GM18511 (cell line): Measurements from ENCODE around the gene GGT5.
"Not testable (repeated sequence)": the region's sequence is repeated elsewhere in the genome, so short reads cannot be mapped to it uniquely, and the experiment has no call there.

Experiments
- ATAC-seq: cut with Tn5 transposase; IDR thresholded peaks from one replicate; pipeline ENCODE4 v1.9.1; 2021; ENCODE audit warnings: mild to moderate bottlenecking, moderate library complexity; ENCODE audit not compliant: unreplicated experiment

Gene GGT5

DNA sequence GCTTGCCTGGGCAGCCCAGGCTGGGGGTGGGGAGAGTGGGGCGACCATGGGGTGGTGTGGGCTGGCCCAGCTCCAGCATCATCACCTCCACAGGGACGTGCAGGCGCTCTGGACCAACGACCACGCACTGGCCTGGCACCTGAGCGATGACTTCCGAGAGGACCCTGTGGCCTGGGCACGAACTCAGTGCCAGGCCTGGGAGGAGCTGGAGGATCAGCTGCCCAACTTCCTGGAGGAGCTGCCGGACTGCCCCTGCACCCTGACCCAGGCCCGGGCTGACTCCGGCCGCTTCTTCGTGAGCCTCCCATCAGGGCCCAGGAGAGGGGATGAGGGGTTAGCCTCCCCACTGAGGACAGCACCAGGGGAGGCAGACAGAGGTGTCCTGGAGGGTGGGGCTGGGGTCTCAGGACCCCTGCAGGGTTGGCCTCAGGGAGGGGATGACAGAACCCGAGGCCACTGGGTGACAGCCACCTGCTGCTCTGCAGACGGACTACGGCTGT, 59.8 kb downstream of the GGT5 start:
- ATAC-seq = no peak

DNA sequence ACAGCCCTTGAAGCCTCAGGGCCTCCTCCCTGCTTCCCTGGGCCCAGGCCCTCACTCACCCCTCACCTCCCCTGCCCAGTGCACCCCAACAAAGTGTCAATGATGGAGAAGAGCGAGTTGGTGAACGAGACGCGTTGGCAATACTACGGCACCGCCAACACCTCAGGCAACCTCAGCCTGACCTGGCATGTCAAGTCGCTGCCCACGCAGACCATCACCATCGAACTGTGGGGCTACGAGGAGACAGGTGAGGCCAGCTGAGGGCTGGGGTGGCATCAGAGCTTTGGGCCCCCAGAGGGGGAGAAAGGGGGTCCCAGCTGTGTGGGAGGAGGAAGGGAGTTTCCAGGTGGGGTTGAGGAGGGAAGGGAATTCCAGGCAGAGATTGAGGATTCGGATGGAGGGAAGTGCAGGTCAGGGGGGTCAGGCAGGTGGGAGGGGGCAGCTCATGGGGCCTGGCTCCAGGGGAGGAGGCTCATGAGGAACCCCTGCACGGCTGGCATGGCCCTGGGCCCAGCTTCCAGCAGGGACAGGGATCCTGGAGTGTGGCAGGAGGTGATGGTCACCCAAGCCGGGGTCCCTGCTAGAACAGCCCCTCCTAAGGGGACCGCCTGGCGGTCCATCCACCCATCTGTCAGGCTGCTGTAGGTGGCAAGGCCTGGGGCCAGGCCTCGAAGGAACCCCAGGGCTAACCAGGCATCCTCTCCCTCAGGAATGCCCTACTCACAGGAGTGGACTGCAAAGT, 60.7 kb downstream of the GGT5 start:
- no peak for ATAC-seq

DNA sequence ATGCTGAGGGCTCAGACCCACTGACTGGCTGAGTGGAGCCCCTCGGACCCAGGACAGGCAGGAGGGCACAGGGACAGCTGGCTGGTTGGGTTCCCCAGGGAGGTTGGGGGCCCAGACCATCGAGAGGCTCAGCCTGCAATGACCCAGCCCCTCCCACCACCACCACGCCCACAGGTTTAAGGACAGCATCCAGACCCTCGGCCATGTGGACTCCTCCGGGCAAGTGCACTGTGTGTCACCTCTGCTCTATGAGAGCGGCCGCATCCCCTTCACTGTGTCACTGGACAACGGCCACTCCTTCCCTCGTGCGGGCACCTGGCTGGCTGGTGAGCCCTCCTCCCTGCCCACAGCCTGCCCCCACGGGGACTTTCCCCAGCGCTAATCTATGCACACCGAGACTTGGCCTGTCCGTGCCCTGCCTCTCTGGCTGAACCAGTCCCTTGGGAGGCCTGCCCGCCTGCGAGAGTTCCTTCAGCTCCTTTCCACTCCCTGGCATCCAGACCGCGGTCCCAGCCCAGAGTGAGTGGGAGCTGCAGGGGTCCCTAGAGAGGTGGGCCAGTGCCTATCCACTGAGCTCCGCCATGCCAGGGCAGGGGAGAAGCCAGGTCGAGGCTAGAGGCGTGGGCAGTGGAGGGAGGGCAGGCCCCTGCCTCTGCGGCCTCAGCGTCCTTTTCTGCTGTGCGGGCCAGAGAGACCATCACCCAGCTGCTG, 61.4 kb downstream of the GGT5 start:
- no peak for ATAC-seq

DNA sequence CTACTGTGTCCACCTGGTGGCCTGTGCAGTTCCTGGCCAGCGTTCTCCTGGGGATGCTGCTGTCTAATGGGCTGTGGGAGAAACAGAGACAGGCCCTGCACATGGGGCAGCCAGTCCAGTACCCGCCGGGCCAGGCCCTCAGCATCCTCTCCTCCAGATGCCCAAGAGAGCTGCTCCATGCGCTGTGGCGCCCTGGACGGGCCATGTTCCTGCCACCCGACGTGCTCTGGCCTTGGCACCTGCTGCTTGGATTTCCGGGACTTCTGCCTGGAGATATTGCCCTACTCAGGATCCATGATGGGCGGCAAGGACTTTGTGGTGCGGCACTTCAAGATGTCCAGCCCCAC, 62.0 kb downstream of the GGT5 start:
- ATAC-seq = not testable (repeated sequence)

DNA sequence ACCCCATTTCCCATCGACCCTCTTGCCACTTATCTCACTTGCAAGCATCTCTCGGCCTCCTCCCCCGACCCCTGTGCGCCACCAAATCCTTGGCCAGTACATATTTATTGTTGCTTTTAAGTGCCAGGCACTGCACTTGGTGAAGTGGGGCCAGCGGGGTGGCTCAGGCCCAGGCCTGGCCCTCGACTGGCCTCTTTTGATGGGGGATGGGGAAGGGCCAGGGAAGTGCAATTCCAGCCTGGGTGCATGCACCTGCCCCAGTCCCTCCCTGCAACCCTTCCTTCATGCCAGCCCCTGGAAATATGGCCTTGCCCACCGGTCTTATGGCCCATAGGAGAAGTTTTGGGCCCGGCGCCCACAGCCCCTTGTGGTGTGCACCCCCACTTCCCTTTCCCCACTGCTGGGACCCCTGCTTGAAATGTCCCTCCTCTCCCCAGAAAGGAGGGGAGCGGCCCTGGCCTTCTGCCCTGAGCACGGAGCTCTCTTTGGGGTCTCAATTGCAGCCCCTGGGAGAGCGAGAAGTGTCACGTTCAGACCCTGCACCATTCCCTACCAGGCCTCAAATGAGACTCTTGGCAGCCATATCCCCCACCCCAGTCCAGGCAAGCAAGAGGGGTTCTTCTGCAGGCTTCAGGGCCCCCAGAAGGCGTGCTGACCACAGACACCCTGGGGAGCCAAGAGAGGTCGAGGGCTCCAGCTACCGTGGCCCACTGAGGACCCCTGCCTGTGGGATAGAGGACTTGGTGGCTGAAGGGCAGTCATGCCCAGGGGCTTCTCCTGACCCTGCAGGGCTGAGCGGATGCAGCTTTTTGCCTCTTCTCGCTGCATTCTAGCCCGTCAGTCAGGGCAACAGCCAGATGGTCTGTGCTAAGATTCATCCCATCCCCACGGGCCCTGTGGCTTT, 62.6 kb downstream of the GGT5 start:
- no peak for ATAC-seq

DNA sequence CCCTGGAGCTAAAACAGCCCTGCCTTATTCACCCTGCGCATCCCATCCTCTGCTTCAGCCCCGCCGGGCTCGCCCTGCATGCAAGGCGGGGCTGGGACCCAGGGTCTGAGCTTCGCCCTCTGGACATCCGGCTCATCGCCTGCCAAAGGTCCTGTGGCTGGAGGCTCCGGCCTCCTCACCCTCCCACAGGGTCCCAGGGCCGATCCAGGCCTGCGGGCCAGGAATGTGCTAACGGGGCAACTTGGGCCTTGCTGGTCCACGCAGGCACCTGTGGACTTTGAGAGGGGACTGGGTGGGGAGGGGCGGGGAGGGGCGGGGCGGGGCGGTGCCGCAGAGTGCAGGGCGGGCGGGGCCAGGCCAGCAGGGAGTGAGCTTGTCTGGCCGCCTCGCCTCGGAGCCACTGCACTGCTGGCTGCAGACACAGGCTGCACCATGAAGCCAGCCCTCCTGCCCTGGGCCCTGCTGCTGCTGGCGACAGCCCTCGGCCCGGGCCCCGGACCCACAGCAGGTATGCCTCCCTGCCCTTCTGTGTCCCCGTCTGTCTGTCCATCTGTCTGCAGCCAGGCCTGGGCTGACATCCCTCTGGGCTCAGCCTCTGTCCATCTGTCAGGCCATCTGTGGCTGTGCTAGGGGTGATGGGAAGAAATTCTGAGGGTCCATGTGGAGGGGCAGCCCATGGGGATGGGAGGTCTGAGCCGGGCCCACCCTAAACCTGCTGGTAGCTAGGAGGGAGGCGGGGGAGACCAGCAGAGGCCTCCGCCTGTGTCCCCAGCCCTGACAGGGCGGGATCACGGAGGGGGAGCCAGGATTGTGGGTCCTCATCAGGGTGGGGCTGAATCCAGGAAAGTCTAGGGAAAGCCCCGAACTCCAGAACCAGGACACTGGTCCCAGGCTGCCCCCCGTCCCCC, 63.5 kb downstream of the GGT5 start, which contains the start of gene SUSD2:
Gene SUSD2, plus strand, starts transcription at position 400 of the 908 bp plus-strand sequence. Its CDS starts 33 bp downstream, at position 433.
- no peak for ATAC-seq

DNA sequence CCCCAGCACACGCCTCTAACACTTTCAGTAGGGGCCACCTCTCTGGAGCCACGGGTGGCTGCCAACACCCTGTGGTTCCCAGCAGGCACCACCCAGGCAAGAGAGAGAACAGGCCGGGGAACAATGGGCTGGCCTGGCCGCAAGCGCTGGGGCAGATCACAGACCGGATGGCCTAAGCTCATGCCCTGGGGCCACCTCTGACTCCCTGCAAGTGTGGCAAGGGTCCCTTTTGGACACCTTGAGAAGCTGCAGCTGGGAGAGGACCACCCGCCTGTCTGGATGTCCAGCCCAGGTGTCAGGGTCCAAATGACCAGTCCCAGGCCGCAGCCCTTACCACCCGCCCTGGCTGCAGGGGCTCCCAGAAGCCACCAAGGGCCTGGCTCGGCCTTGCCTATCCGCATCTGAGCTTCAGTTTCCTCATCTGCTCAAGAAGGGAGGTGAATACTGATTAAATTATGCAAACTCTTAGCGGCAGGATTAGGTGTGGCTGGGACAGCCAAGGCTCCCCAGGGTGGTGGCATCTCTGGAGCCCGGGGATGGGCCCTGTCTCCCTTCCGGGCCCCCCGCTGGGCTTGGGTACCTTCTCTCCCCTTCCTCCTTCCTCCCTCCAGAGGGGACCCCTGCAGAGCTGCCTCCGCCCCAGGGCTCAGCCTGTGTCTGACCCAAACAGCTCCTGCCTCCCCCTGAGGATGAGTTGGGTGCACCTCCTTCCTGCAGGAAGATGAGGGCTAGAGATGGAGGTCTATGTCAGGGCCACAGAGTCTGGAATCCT, 64.4 kb downstream of the GGT5 start:
- no peak for ATAC-seq

DNA sequence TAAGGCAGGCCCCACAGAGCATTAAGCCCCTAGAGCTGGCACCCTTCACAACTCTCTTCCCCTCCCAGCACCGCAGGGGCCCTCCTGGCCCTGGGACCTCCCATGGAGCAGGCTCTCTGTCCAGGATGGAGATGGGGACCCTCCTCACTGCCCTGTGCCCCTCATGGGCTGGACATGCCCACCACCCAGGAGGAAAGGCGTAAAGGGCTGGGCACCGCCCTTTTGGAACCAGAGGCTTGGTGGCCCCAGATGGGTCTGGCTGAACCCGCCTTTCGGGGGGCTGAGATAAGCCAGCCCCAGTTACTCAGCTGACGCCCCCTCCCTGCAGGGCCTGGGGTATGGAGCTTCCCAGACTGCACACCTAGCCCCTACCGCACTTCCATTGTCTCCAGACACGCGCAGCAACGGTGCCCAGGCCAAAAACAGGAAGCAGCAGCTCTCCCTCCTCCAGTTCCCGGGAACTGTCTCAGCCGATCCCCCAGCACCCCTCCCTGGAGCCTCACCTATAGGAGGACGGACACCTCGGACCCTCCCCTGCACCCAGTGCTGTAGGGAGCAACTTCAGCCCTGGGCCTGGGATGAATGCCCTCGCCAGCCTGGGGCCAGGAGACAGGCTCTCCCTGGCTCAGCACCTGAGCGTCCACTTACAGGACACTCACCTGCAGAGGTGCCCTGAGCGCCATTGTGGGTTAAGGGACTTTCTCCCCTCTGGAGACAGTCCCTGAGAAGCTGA, 65.2 kb downstream of the GGT5 start:
- ATAC-seq = no peak

DNA sequence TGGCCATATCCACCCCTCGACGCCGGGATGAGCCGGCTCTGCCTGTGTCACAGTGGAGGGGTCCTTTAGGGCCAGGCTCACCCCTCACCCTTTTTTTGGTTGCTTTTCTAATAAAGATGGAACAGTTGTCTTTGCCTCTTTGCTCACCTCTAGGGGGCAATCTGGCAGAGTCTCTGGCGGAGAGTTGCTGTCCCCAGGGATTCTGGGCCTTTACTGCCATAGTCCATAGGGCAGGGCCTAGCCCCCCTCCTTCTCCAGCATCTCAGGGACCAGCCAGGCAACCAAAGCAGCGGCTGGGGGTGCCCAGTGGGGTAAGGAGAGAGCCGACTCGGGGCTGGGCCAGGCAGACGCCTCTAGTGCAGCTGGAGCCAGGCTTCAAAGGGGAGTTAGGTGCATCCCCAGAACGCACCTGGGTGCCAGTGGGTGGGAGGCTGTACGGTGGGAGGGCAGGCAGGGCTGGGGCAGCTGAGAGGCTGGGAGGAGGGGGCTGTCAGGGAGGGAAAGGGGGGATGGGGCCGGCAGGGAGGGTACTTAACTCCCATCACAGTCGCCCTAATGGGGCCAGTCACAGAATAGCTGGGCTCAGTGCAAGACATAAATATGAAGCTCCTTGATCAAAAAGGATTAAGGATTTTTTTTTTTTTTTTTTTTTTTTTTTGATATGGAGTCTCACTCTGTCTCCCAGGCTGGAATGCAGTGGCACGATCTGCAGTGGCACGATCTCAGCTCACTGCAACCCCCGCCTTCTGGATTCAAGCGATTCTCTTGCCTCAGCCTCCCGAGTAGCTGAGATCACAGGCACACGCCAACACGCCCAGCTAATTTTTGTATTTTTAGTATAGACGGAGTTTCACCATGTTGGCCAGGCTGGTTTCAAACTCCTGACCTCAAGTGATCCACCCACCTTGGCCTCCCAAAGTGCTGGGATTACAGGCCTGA, 66.1 kb downstream of the GGT5 start:
- ATAC-seq = no peak

DNA sequence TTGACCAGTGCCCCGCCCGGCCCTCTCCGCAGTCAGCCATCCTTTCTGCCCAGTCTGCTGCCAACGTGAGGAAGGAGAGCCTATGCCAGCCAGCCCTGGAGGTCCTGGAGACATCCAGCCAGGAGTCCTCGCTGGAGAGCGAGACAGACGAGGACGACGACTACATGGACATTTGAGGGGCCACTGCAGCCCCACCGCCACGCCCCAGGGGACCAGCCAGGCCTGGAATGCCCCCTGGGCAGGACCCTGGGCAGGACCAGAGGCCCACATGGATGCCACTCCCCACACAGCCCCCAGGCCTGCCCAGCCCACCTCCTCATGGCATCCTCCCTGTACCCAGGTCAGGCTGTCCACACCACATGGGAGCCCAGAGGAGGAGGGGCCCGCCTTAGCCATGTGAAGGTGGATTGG, 66.9 kb downstream of the GGT5 start:
- no peak for ATAC-seq

DNA sequence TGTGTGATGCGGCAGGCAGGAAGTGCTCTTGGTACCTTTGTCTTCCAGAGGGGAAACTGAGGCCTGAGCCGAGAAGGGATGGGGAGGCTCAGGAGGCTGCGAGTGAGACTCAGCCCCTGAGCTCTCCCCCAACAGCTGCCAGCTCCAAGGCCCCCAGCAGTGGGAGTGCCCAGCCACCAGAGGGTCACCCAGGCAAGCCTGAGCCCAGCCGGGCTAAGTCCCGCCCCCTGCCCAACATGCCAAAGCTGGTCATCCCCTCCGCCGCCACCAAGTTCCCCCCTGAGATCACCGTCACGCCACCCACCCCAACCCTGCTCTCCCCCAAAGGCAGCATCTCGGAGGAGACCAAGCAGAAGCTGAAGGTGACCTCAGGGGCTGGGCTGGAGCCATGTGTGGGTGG, 67.4 kb downstream of the GGT5 start:
- no peak for ATAC-seq

DNA sequence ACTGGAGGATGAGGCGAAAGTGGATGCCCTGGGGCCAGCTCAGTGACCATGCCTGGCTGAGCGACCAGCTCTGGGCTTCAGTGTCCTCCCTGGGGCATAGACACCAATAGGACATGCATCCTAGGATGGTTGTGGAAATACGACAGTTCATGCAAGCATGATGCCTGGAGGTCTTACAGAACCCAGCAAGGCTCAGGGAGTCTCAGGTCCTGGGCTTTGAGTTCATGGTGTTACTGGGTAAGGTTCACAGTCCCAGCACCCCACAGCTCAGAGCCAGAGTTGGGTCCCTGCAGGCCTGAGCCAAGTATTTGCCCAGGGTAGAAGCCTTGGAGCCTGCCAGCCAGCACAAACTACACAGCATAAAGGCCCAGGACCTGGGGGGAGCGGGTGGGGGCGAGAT, 67.8 kb downstream of the GGT5 start:
- no peak for ATAC-seq

DNA sequence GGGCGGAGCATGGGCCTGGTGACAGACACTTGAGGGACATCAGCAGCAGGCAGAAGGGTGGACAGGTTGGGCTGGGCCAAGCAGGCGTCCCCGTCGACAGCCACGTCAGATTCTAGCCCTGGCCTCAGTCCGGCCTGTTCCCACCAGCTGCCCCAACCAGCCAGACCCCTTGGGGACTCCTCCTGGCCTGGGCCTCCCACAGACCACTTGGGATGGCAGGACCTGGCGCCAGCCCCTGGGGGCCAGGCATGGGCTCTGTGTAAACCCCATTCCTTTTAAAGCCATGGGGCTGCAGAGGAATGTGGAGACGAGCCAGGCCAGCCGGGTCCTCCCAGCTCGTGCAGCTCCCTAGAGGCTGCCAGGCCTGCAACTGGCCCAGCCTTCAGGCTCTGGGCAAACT, 68.3 kb downstream of the GGT5 start:
- ATAC-seq = no peak

DNA sequence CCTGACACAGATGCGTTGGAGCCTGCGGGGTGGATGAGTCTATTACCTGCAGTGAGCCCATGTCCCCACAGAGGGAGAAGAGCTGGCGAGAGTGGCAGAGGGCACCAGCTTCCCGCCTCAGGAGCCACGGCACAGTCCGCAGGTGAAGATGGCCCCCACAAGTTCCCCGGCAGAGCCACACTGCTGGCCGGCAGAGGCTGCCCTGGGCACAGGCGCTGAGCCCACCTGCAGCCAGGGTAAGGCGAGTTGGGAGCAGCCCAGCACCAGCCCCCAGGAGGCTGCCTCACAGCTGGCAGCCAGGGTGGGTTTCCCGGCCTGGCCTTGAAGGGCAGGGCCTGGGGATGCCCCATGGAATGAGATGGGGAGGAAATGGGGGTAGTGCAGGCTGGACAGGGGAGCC, 68.8 kb downstream of the GGT5 start:
- ATAC-seq = no peak

DNA sequence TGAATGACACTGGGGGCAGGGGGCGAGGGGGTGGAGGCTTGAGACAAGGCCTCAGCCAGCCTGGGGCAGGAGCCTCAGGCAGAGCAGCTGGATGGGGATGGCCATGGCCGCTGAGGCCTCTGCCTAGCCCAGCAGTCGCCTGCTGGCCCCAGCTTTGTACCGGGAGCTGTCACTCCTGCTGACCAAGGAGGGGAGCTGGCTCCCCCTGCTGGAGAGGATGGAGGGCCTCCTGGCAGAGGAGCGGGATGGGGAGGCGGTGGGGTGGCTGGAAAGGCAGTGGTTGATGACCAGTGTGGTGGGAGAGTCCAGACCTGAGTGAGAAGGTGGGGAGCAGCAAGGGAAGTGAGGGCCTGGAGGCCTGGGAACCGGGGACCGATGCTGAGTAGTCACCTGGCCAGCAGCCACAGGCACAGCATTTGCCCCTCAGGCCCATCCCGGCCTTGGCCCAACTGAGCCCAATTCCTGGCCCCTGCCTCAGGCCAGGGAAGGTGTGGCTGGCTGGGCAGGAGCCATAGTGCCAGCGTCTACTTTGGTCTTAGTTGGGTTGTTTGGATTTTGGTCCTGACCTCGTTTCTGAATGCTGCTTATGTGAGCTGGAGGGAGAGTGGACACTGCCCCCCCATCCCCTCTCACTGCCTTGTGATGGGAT, 69.6 kb downstream of the GGT5 start:
- no peak for ATAC-seq

DNA sequence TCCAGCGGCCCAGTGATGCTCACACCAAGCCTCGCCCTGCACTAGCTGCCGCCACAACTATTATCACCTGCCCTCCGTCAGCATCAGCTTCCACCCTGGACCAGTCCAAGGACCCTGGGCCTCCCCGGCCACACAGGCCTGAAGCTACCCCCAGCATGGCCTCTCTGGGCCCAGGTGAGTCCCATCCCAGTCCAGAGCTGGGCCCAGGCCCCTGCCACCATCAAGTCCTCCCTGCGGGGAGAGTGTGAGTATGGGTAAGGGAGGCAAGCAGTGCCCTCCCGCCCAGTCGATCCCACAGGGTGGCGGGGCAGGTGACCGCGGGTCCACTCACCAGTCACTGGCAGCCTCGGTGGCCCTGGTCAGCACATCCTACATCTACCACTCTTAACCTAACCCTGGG, 73.1 kb downstream of the GGT5 start:
- ATAC-seq = no peak

DNA sequence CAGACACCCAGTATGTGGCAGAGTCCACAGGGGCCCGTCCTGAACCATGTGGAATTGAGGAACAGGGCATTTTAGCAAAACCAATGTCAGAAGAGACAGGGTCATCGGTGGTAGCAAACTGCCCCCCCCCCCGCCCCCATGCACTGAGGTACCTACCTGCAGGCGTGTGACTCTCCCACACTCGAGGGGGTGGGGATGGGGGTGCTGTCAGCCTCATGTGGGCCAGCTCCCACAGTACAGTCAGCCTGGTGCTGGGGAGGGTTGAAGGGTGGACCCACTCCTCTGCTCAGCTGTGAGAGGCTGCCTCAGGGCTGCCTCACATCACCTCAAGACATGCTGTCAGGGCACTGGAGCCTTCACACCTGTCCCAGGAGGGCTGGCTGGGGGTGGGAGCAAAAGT, 74.2 kb downstream of the GGT5 start:
- no peak for ATAC-seq
